WTC11 (cell line): ENCODE measurements around the gene CDPF1. TPM values are rescaled to one million over a fixed set of nuclear protein-coding genes. Genes with fewer than 3 reads are reported as not detected.

ENCODE experiments used
- ATAC-seq: fragments of 200-7000 bp; cut with Tn5 transposase; 2 replicates; pipeline ENCODE4 v1.10.0; 2021; ENCODE audit warnings: mild to moderate bottlenecking, moderate library complexity
- CTCF ChIA-PET: fragments of 300-600 bp; sonication (Branson Sonifier 250); formaldehyde crosslinking; loops from one replicate; lab custom pipeline; 2021; ENCODE audit warnings: antibody characterized with exemption; lab: Charles Lee
- POLR2A ChIA-PET: fragments of 350-600 bp; sonication (Branson Sonifier 250); formaldehyde crosslinking; loops from one replicate; lab custom pipeline; 2021; ENCODE audit warnings: antibody characterized with exemption; lab: Charles Lee
- DNase-seq: peaks from one replicate; pipeline ENCODE4 v3.0.0; 2021; ENCODE audit warnings: low spot score
- H3K27ac Mint-ChIP-seq: 2 replicates; pipeline ENCODE4 v1.8.0; 2021; ENCODE audit warnings: mixed read lengths
- H3K27me3 Mint-ChIP-seq: 2 replicates; pipeline ENCODE4 v1.8.0; 2021; ENCODE audit warnings: low read depth, mild to moderate bottlenecking, moderate library complexity, mixed read lengths
- H3K36me3 Mint-ChIP-seq: 2 replicates; pipeline ENCODE4 v1.8.0; 2021; ENCODE audit warnings: mixed read lengths
- H3K4me1 Mint-ChIP-seq: 2 replicates; pipeline ENCODE4 v1.8.0; 2022; ENCODE audit warnings: mixed read lengths
- H3K4me3 Mint-ChIP-seq: 2 replicates; pipeline ENCODE4 v1.8.0; 2021; ENCODE audit warnings: mild to moderate bottlenecking, moderate library complexity, mixed read lengths
- H3K9me3 Mint-ChIP-seq: 2 replicates; pipeline ENCODE4 v1.8.0; 2021; ENCODE audit warnings: mixed read lengths
- AFF4 ChIP-seq: sonication (generic); formaldehyde crosslinking; IDR thresholded peaks from 2 replicates; pipeline ENCODE4 v1.8.1; 2023; ENCODE audit warnings: mild to moderate bottlenecking, missing genetic modification reagents, borderline replicate concordance
- CBFB ChIP-seq: sonication (generic); formaldehyde crosslinking; IDR thresholded peaks from 2 replicates; pipeline ENCODE4 v1.8.1; 2022; ENCODE audit warnings: mild to moderate bottlenecking, low read depth, missing genetic modification reagents
- CDX4 ChIP-seq: fragments of 250-450 bp; sonication (Bioruptor Pico); IDR thresholded peaks from 2 replicates; pipeline ENCODE4 v1.9.0; 2021; ENCODE audit warnings: moderate library complexity, mild to moderate bottlenecking, inconsistent platforms, borderline replicate concordance
- CREB1 ChIP-seq: sonication (generic); formaldehyde crosslinking; IDR thresholded peaks from 2 replicates; pipeline ENCODE4 v1.8.0; 2023; ENCODE audit warnings: mild to moderate bottlenecking, missing genetic modification reagents
- CTCF ChIP-seq: fragments of 200-600 bp; IDR thresholded peaks from 2 replicates; pipeline ENCODE4 v1.8.0; 2022; ENCODE audit warnings: antibody characterized with exemption
- E2F5 ChIP-seq: sonication (generic); formaldehyde crosslinking; IDR thresholded peaks from 2 replicates; pipeline ENCODE4 v1.8.1; 2022; ENCODE audit warnings: mild to moderate bottlenecking, moderate library complexity, missing genetic modification reagents
- ELF4 ChIP-seq: sonication (generic); formaldehyde crosslinking; IDR thresholded peaks from 2 replicates; pipeline ENCODE4 v1.8.1; 2022; ENCODE audit warnings: low read depth, mild to moderate bottlenecking, moderate library complexity, missing genetic modification reagents
- HMGA2 ChIP-seq: fragments of 250-450 bp; sonication (Bioruptor Pico); IDR thresholded peaks from 2 replicates; pipeline ENCODE4 v1.4.0; 2021; ENCODE audit warnings: mild to moderate bottlenecking, moderate library complexity
- JUN ChIP-seq: sonication (generic); formaldehyde crosslinking; IDR thresholded peaks from 2 replicates; pipeline ENCODE4 v1.8.0; 2023; ENCODE audit warnings: mild to moderate bottlenecking, missing genetic modification reagents
- MAX ChIP-seq: sonication (generic); formaldehyde crosslinking; IDR thresholded peaks from 2 replicates; pipeline ENCODE4 v1.8.0; 2022; ENCODE audit warnings: mild to moderate bottlenecking, missing genetic modification reagents
- OVOL2 ChIP-seq: fragments of 250-450 bp; sonication (Bioruptor Pico); IDR thresholded peaks from 2 replicates; pipeline ENCODE4 v1.9.0; 2021; ENCODE audit warnings: mild to moderate bottlenecking, borderline replicate concordance
- PRRX2 ChIP-seq: fragments of 250-450 bp; sonication (Bioruptor Pico); IDR thresholded peaks from 2 replicates; pipeline ENCODE4 v1.8.0; 2021; ENCODE audit warnings: mild to moderate bottlenecking
- RELA ChIP-seq: sonication (generic); formaldehyde crosslinking; IDR thresholded peaks from 2 replicates; pipeline ENCODE4 v1.8.1; 2022; ENCODE audit warnings: missing genetic modification reagents, mild to moderate bottlenecking, borderline replicate concordance
- SMAD3 ChIP-seq: sonication (generic); formaldehyde crosslinking; IDR thresholded peaks from 2 replicates; pipeline ENCODE4 v1.8.0; 2022; ENCODE audit warnings: missing genetic modification reagents, mild to moderate bottlenecking, borderline replicate concordance
- SOX15 ChIP-seq: fragments of 250-450 bp; sonication (Bioruptor Pico); IDR thresholded peaks from 2 replicates; pipeline ENCODE4 v1.9.0; 2021; ENCODE audit warnings: mild to moderate bottlenecking
- STAT6 ChIP-seq: sonication (generic); formaldehyde crosslinking; conservative IDR thresholded peaks from 2 replicates; pipeline ENCODE4 v1.8.1; 2023; ENCODE audit warnings: mild to moderate bottlenecking, low read depth, missing genetic modification reagents, moderate library complexity
- TEAD4 ChIP-seq: sonication (generic); formaldehyde crosslinking; IDR thresholded peaks from 2 replicates; pipeline ENCODE4 v1.8.0; 2022; ENCODE audit warnings: mild to moderate bottlenecking, missing genetic modification reagents
- ZBTB21 ChIP-seq: sonication (generic); formaldehyde crosslinking; IDR thresholded peaks from 2 replicates; pipeline ENCODE4 v1.8.1; 2023; ENCODE audit warnings: mild to moderate bottlenecking, missing genetic modification reagents, borderline replicate concordance
- ZMAT4 ChIP-seq: fragments of 250-450 bp; sonication (Bioruptor Pico); IDR thresholded peaks from 2 replicates; pipeline ENCODE4 v1.9.0; 2021; ENCODE audit warnings: mild to moderate bottlenecking
- ZNF138 ChIP-seq: sonication (generic); formaldehyde crosslinking; conservative IDR thresholded peaks from 2 replicates; pipeline ENCODE4 v1.8.1; 2022; ENCODE audit warnings: mild to moderate bottlenecking, moderate library complexity, missing genetic modification reagents
- ZNF423 ChIP-seq: fragments of 250-450 bp; sonication (Bioruptor Pico); IDR thresholded peaks from 2 replicates; pipeline ENCODE4 v2.1.2; 2022; ENCODE audit warnings: mild to moderate bottlenecking, moderate library complexity
- ZNF671 ChIP-seq: fragments of 250-450 bp; sonication (Bioruptor Pico); IDR thresholded peaks from 2 replicates; pipeline ENCODE4 v1.8.0; 2021; ENCODE audit warnings: mild to moderate bottlenecking
- total RNA-seq: library from RNA; stranded (reverse); gene quantifications from 3 replicates; pipeline ENCODE4 v1.2.3, GENCODE V29; 2021

CDPF1 gene
- total RNA-seq, 1 experiment from 2014 or later, result 11.5 TPM

GRCh38 chr22:46226577-46226976 is 23.5 kb downstream of the CDPF1 start:
- POLR2A ChIA-PET, result no interaction called here

GRCh38 chr22:46225631-46226030 is 24.5 kb downstream of the CDPF1 start:
- no peak for TF ChIP-seq JUN
- no peak for TF ChIP-seq OVOL2 (CRISPR knock-in tag)
- TF ChIP-seq SOX15 (CRISPR knock-in tag), result no peak
- no peak for TF ChIP-seq E2F5 (CRISPR knock-in tag)
- TF ChIP-seq CTCF, result no peak
- TF ChIP-seq MAX (CRISPR knock-in tag), result no peak
- TF ChIP-seq TEAD4 (CRISPR knock-in tag), result no peak
- TF ChIP-seq ZNF138 (CRISPR knock-in tag), result no peak
- no peak for TF ChIP-seq SMAD3 (CRISPR knock-in tag)
- no peak for TF ChIP-seq HMGA2 (CRISPR knock-in tag)
- no peak overlapping the region; the same call in 1 of the 2 replicates for H3K27ac Mint-ChIP-seq
- ChIA-PET POLR2A (no interaction called here), CTCF (no interaction called here)
- DNase-seq, result no peak
- no peak for ATAC-seq
- peaks cover 6% of the 10 kb centered on the region for H3K9me3 Mint-ChIP-seq
- H3K36me3 Mint-ChIP-seq, result peaks cover 3% of the 10 kb centered on the region; the same call in 1 of the 2 replicates
- peaks cover 3% of the 10 kb centered on the region for H3K4me1 Mint-ChIP-seq
- no peak overlapping the region for H3K4me3 Mint-ChIP-seq
- no peaks in the 10 kb centered on the region for H3K27me3 Mint-ChIP-seq

More at GRCh38 chr22:46226577-46226976, 23.5 kb downstream of the CDPF1 start:
- no peak for TF ChIP-seq ZBTB21 (CRISPR knock-in tag)
- peaks cover 3% of the 10 kb centered on the region; the same call in 1 of the 2 replicates for H3K36me3 Mint-ChIP-seq
- peaks cover 6% of the 10 kb centered on the region for H3K9me3 Mint-ChIP-seq
- H3K4me3 Mint-ChIP-seq, result no peak overlapping the region
- H3K4me1 Mint-ChIP-seq, result peaks cover 3% of the 10 kb centered on the region
- CTCF ChIA-PET, result no interaction called here
- no peaks in the 10 kb centered on the region for H3K27me3 Mint-ChIP-seq
- DNase-seq (no peak), ATAC-seq (no peak)
- no peak overlapping the region for H3K27ac Mint-ChIP-seq

GRCh38 chr22:46224898-46225290 is 25.2 kb downstream of the CDPF1 start:
- Mint-ChIP-seq H3K36me3 (peaks cover 3% of the 10 kb centered on the region; the same call in 1 of the 2 replicates), H3K4me1 (peaks cover 3% of the 10 kb centered on the region), H3K9me3 (peaks cover 6% of the 10 kb centered on the region), H3K27me3 (no peaks in the 10 kb centered on the region), H3K4me3 (no peak overlapping the region), H3K27ac (no peak overlapping the region)
- ChIA-PET POLR2A (interaction anchor here (0.5 kb wide), 1 partner anchor 30 kb away, joined by 6 read pairs; no protein-coding TSS in a partner anchor), CTCF (no interaction called here)
- no peak for ATAC-seq
- DNase-seq, result no peak
- TF ChIP-seq ZMAT4 (CRISPR knock-in tag) (no peak), AFF4 (CRISPR knock-in tag) (no peak), ZNF671 (no peak), CREB1 (no peak), ELF4 (CRISPR knock-in tag) (no peak), ZBTB21 (CRISPR knock-in tag) (no peak), CDX4 (no peak), CBFB (CRISPR knock-in tag) (no peak), RELA (no peak), STAT6 (CRISPR knock-in tag) (no peak), ZNF423 (CRISPR knock-in tag) (no peak), PRRX2 (CRISPR knock-in tag) (no peak)
